Mucosa of rectum (tissue), 2 donors: ENCODE data around the gene BMP6.

ENCODE experiments used
- H3K27ac ChIP-seq, 2 donors: one replicate each; pipeline ENCODE4 v1.7.0; 2013; ENCODE audit warnings: inconsistent platforms in 2 of 2, low read depth in 2 of 2, low read length in 2 of 2
- H3K27me3 ChIP-seq, 2 donors: one replicate each; pipeline ENCODE4 v1.7.0; 2013; ENCODE audit warnings: low read length in 2 of 2; ENCODE audit not compliant: control insufficient read depth in 2 of 2, insufficient read depth in 2 of 2
- H3K36me3 ChIP-seq, 2 donors: one replicate each; pipeline ENCODE4 v1.7.0; 2013; ENCODE audit warnings: low read length in 2 of 2; ENCODE audit not compliant: control insufficient read depth in 2 of 2, insufficient read depth in 2 of 2
- H3K4me1 ChIP-seq, 2 donors: one replicate each; pipeline ENCODE4 v1.7.0; 2013; ENCODE audit warnings: low read length in 2 of 2, mild to moderate bottlenecking in 1 of 2; ENCODE audit not compliant: control insufficient read depth in 2 of 2, insufficient read depth in 2 of 2
- H3K4me3 ChIP-seq, 2 donors: one replicate each; pipeline ENCODE4 v1.7.0; 2013; ENCODE audit warnings: low read length in 2 of 2
- H3K9ac ChIP-seq, 2 donors: one replicate each; pipeline ENCODE4 v1.7.0; 2013; ENCODE audit warnings: low read length in 2 of 2, low read depth in 1 of 2, mild to moderate bottlenecking in 1 of 2
- H3K9me3 ChIP-seq, 2 donors: one replicate each; pipeline ENCODE4 v1.7.0; 2013; ENCODE audit warnings: low read length in 2 of 2; ENCODE audit not compliant: control insufficient read depth in 2 of 2
- donor health status: healthy.
- donor health status: Normal muscosa, but diverticular disease.

The BMP6 gene

GRCh38 chr6:7725849-7726415 lies at the start of gene BMP6:
BMP6 (plus strand) TSS chr6:7726099; CDS start chr6:7726956, 857 bp downstream.
- no peaks in the 10 kb centered on the region for H3K36me3 ChIP-seq
- no peak within 1 kb of the TSS for H3K27ac ChIP-seq
- H3K27me3 ChIP-seq, result peaks cover 43 to 60% of the 10 kb centered on the region in 2 donors
- peak within 1 kb of the TSS in 1 of 2 donors; percentile 36 for H3K9ac ChIP-seq
- no peaks in the 10 kb centered on the region for H3K9me3 ChIP-seq
- peak within 1 kb of the TSS; percentile 62 to 67 for H3K4me3 ChIP-seq
- peaks cover 15 to 18% of the 10 kb centered on the region in 2 donors for H3K4me1 ChIP-seq

- peaks cover 5 to 9% of the 10 kb centered on the region in 2 donors for H3K4me1 ChIP-seq
- H3K27ac ChIP-seq, result no peak overlapping the region
- no peaks in the 10 kb centered on the region for H3K36me3 ChIP-seq
- H3K4me3 ChIP-seq, result no peak overlapping the region
- peaks cover 2 to 6% of the 10 kb centered on the region in 2 donors for H3K27me3 ChIP-seq
- no peaks in the 10 kb centered on the region for H3K9me3 ChIP-seq
- no peak overlapping the region for H3K9ac ChIP-seq
Measured at GRCh38 chr6:7677229-7677628, 48.7 kb upstream of the BMP6 start.

- Histone ChIP-seq H3K4me3 (no peak overlapping the region), H3K9me3 (no peaks in the 10 kb centered on the region), H3K27me3 (peaks cover 3 to 4% of the 10 kb centered on the region in 2 donors), H3K4me1 (no peaks in the 10 kb centered on the region), H3K9ac (no peak overlapping the region), H3K36me3 (no peaks in the 10 kb centered on the region), H3K27ac (no peak overlapping the region)
Measured at GRCh38 chr6:7680393-7681075, 45.4 kb upstream of the BMP6 start.

- no peaks in the 10 kb centered on the region for H3K9me3 ChIP-seq
- peaks cover 3 to 4% of the 10 kb centered on the region in 2 donors for H3K27me3 ChIP-seq
- H3K27ac ChIP-seq, result no peak overlapping the region
- no peaks in the 10 kb centered on the region for H3K36me3 ChIP-seq
- H3K4me3 ChIP-seq, result no peak overlapping the region
- no peaks in the 10 kb centered on the region for H3K4me1 ChIP-seq
- H3K9ac ChIP-seq, result no peak overlapping the region
Measured at GRCh38 chr6:7681449-7681848, 44.5 kb upstream of the BMP6 start.

- Histone ChIP-seq H3K9me3 (no peaks in the 10 kb centered on the region), H3K36me3 (no peaks in the 10 kb centered on the region), H3K4me3 (no peak overlapping the region), H3K4me1 (no peaks in the 10 kb centered on the region), H3K27me3 (peaks cover 4 to 10% of the 10 kb centered on the region in 2 donors), H3K9ac (no peak overlapping the region), H3K27ac (no peak overlapping the region)
Measured at GRCh38 chr6:7684076-7684475, 41.8 kb upstream of the BMP6 start.

- no peaks in the 10 kb centered on the region for H3K9me3 ChIP-seq
- H3K27ac ChIP-seq, result no peak overlapping the region
- H3K9ac ChIP-seq, result no peak overlapping the region
- H3K4me3 ChIP-seq, result no peak overlapping the region
- H3K4me1 ChIP-seq, result no peaks in the 10 kb centered on the region
- peaks cover 4 to 10% of the 10 kb centered on the region in 2 donors for H3K27me3 ChIP-seq
- H3K36me3 ChIP-seq, result no peaks in the 10 kb centered on the region
Measured at GRCh38 chr6:7684843-7685242, 41.1 kb upstream of the BMP6 start.

- Histone ChIP-seq H3K36me3 (no peaks in the 10 kb centered on the region), H3K4me1 (no peaks in the 10 kb centered on the region), H3K9ac (no peak overlapping the region), H3K27me3 (peaks cover 4 to 10% of the 10 kb centered on the region in 2 donors), H3K9me3 (no peaks in the 10 kb centered on the region), H3K4me3 (no peak overlapping the region), H3K27ac (no peak overlapping the region)
Measured at GRCh38 chr6:7685276-7685675, 40.6 kb upstream of the BMP6 start.

GRCh38 chr6:7687145-7688111 lies 38.5 kb upstream of the BMP6 start:
- H3K9me3 ChIP-seq, result no peaks in the 10 kb centered on the region
- H3K27ac ChIP-seq, result no peak overlapping the region
- no peaks in the 10 kb centered on the region for H3K36me3 ChIP-seq
- H3K9ac ChIP-seq, result no peak overlapping the region
- H3K27me3 ChIP-seq, result peaks cover 4 to 7% of the 10 kb centered on the region in 2 donors
- H3K4me3 ChIP-seq, result no peak overlapping the region
- H3K4me1 ChIP-seq, result no peaks in the 10 kb centered on the region

GRCh38 chr6:7691021-7691420 lies 34.9 kb upstream of the BMP6 start:
- Histone ChIP-seq H3K27ac (no peak overlapping the region), H3K4me3 (no peak overlapping the region), H3K9me3 (no peaks in the 10 kb centered on the region), H3K4me1 (no peaks in the 10 kb centered on the region), H3K9ac (no peak overlapping the region), H3K36me3 (no peaks in the 10 kb centered on the region), H3K27me3 (peaks cover 0 to 7% of the 10 kb centered on the region in 2 donors)
